Measurements from ENCODE around the gene HAPLN3. TPM values are rescaled to one million over a fixed set of nuclear protein-coding genes. Genes with fewer than 3 reads are reported as not detected.

HAPLN3 gene
- total RNA-seq, 1 donor from 2014 or later = 15.9 TPM

DNA sequence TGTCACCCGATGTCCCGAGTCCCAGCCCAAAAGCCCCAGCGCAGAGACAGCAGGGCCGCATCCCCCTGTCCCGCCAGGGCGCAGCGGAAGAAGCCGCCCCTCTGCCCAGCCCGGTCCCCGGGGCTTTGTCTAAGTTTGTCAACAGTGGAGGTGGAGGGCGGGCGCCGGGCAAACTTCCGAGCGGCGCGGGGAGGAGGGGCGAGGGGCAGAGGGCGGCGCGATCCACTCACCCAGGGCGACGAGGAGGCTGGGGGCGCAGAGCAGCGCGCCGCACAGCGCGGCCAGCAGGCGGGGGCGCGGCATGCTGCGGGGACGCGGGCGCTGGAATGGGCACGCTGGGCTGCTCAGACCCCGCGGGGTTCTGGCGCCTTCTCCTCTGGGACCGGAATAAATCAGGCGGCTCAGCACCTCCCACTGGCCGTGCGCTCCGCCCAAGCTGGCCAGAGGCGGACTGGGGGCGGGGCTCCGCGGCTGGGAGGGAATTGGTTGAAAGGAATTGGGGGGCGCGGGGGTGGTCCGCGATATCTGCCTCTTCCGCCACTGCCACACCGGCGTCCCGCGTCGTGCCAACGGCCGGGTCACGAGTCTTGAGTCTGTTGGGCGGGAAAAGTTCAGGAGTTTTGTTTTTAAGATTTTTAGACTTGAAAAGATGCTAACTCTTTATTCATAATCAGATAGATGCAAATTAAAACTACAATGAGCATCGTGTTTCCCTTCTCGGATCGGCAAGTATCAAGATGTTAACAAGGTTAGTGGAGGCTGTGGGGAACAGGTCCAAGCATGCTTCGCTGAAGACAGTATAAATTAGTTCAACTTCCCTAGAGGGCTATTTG, 17.9 kb upstream of the HAPLN3 start, which contains the start of gene MFGE8:
Gene MFGE8, minus strand, starts transcription at position 363 of the 833 bp plus-strand sequence. Its CDS starts 60 bp downstream, at position 303.
- DNase-seq (ENCODE audit: low spot score) = peak; percentile 89
- peak; percentile 77 for ATAC-seq
- intact Hi-C loops (cut with DNase I) = no loop called here

DNA sequence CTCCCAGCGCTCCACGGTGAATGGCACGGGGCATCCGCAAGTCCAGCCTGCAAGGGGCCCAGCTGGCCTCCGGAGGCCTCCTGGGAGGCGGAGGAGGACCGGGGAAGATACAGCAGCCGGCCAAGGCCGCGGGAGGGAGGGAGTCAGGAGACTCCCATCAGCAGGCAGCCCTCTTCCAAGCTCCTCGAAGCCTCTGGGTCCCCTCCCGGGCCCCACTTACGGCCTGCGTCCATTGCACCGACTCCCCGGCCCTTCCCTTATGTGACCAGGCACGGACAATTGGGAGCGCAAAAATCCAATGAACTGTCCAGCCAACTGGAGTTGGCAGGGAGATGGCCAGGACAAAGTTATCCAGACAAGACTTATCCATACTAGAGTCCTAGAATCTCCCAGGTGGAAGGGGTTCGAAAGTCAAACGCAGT, 17.2 kb upstream of the HAPLN3 start:
- intact Hi-C loops (cut with DNase I) = no loop called here
- ATAC-seq = peak; percentile 50
- DNase-seq (ENCODE audit: low spot score) = no peak

DNA sequence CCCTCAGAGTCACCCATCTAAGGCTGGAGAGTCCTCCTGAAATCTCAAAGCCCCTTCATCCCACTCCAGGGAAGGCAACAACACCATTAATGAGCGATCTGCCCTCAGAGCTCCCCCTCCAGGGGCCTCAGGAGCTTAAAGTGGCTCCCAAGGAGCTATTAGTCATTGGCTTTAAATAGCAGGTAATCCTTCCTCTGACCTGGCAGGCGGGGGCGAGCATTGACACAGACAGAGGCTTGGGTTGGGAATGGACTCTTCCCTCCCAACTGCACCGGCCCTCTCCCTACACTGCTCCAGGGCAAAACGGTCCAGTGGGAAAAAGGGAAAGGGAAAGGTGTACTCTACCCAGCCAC, 16.4 kb upstream of the HAPLN3 start:
- intact Hi-C loops (cut with DNase I) = no loop called here
- peak; percentile 55 for DNase-seq (ENCODE audit: low spot score)
- no peak for ATAC-seq

DNA sequence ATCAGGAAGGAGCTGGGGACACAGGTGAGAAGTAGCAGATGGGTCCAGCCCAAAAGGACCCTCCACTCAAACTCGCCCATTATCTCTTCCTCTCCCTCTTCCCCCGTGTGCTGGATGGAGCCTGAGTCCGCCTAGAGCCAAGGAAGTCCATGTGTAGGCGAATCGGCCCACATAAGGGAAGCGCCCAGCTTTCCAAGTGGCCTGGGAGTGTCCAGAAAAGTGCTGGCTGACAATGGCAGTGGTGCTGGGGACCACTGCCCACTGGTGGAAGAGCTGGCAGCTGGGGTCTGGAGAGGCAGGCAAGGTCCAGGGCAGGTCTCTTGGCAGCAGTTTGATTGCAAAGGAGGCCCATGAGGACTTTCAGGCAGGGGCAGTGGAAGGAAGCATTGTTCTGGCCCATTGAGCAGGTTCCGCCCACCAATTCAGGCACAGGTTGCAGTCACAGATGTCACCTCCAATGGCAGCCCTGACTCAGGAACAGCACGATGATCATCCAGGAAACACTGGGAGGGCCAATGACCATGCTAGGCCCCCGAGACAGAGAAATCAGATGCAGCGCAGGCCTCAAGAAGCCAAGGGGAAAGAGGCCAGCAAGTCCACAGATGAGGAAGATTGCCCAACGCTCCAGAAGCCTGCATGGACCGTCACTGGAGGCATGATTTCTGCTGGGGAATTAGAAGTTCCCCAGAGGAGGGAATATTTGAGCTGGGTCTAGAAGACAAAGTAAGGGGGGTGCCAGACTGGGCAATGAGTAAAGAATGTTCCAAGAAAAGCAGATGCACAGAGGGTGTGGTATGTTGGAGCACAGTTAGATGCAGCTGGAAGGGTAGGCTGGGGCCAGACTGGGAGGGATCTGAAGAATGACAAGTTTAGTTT, 14.8 kb upstream of the HAPLN3 start:
- intact Hi-C loops (cut with DNase I) = no loop called here
- no peak for ATAC-seq
- no peak for DNase-seq (ENCODE audit: low spot score)

DNA sequence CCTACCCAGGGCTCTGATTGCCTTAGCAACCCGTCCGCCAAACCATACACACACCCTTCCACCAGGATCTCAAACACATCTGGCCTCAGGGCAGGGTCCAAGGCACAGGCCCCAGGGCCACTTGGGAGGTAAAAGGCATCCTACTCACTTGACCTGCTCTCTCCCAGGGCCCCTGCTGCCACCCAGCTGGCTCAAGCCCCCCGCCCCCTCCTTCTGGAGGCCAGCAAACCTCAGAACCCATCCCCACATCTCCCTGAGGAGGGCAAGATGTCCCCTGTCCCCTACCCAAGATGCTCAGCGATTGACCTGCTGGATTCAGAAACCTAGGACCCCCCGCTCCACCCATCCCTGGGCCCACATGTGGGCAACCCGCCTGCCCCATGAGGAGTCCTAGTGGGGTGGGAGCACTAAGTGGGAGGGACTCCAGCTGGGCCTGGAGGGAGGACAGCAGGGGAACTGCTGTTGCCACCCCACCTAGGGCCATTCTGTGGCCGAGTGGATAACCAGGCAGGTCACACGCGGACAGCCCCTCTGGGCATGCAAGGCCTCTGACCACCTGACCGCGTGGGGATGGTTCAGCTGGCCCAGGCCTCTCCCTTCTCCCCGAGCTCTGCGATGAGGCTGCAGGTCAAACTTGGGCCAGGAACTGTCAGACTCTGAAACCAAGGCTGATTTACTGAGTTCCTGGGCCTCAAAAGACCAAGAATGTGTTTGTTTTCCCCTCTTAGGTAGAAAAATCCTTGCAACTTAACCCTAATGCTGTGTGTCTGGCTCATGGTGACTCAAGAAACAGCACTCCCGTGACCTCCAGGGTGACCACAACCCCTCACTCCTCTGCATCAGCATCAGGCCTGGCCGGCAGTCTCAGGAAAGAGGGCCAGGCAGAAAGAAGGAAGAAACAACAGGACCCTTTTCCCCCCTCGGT, 13.6 kb upstream of the HAPLN3 start:
- ATAC-seq = peak; percentile 13
- intact Hi-C loops (cut with DNase I) = no loop called here

DNA sequence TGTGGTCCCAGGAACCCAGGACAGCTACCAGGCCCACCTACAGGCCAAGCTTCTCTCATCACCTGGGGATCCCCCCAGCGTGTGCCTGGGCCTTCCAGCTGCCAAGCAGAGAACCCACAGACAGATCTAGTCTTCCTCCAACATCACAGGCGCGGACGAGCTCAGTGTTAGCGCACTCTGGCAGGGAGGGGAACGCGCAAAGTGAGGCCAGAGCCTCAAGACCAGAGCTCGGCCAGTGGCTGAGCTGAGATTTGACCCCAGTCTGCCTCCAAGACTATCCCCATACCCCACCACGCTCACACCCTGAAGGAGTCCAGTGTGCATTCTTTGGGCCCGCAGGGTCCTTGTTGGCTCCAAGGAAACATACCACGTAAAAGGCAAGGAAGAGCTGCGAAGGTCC, 12.8 kb upstream of the HAPLN3 start:
- no peak for DNase-seq (ENCODE audit: low spot score)
- no peak for ATAC-seq
- intact Hi-C loops (cut with DNase I) = no loop called here

More for the DNA sequence above, 13.6 kb upstream of the HAPLN3 start:
- no peak for DNase-seq (ENCODE audit: low spot score)

DNA sequence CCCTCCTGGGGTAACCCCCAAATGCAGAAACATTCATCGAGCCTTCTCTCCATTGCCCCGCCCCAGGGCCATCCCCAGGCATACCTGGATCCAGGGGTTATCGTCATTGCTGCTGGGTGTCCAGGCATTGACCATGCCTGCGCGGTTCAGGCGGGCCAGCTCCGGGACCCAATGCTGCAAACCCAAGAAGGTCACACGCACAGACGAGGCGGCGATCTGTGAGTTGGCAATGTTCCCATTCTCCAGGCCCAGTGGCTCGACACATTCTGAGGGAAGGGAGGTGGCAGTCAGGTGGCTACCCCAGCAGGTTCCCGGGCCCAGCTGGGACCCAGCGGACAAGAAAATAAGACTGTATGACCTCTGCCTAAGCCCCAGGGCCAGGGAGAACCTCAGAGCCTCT, 11.8 kb upstream of the HAPLN3 start:
- intact Hi-C loops (cut with DNase I) = no loop called here
- DNase-seq (ENCODE audit: low spot score) (no peak), ATAC-seq (no peak)

DNA sequence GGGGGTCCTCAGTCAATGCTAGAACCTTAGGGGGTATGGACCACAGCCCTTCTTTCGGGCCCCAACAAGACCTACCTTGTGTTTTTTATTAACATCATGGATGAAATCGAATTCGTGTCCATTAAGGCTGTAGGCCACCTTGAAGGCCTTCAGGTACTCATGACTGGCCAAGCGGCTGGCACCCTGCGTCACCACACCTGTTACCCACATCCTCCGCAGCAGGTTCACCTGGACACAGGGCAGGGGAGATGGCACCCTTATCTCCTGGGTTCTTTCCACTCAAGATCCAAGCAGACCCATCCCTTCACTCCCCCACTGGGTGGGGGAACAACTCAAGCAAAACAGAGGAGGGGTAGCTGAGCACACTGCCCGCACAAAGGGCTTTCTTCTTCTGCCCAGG, 11.2 kb upstream of the HAPLN3 start:
- ATAC-seq (no peak), DNase-seq (ENCODE audit: low spot score) (no peak)
- intact Hi-C loops (cut with DNase I) = no loop called here

DNA sequence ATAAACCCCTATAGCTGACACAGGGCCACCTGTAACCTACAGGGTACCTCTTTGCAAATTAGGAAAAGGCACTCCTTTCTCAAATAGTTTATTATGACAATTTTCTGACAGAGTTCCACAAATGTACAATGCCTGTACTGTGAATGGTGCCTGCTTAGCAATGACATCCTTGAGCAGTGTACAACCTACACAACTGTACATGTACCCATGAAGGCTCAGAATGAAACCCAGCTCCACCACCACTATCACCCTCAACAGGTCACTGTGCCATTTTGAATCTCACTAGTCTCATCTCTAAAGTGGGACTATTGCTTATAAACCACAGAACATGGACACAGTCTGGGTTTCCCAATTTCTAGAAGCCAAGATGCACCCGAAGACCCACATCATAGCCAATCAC, 10.8 kb upstream of the HAPLN3 start:
- intact Hi-C loops (cut with DNase I) = no loop called here
- DNase-seq (ENCODE audit: low spot score) = no peak
- no peak for ATAC-seq

DNA sequence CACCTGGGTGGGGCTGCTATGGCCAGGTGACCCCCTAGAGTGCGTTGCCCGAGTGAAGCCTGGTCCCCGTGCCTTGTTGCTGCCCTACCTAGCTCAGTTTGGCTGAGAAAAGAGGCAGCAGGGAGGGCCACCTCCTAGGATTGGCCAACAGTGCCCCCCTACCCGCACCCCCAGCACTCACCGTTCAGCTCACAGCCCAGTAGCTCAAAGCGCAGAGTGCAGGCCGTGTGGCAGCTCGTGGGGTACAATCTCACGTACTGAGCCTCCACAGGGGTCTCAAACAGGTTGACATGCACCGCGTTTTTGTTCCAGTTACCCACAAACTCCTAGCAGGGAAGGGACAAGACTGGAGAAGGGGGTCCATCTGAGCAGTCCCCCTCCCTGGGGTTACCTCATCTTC, 10.2 kb upstream of the HAPLN3 start:
- no peak for DNase-seq (ENCODE audit: low spot score)
- intact Hi-C loops (cut with DNase I) = no loop called here
- ATAC-seq = no peak

DNA sequence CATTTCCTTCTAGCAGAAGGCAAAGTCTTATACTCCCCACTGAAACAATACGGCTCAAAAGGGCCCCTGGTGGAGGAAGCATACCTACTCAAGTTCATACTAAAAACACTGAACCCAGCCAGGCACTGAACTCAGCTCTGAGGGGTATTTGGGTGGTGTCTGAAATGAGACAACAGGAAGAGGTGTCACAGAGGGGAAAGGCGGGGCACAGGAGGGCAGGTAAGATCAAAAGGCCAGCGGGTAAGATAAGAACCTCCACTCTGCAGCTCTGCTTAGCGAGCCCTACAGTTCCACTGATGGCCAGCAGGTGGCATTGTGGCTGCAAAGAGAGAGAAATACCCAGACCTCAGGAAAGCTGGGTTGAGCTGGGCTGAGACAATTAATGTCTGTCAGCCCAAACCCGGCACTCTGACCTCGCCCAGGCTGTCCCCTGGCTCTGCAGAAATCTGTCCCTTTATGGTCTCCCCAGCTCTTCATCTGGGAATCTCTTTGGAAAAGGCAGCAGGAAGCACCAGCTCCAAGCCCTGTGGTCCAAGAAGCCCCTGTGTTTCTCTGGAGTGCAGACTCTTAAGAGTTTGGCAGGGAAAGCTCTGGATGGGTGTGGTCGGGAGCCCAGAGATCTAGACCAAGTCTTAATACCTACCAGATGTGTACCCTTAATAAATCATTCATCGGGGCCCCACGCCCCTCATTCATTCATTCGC, 9.4 kb upstream of the HAPLN3 start:
- ATAC-seq = peak; percentile 83
- intact Hi-C loops (cut with DNase I) = loop anchor here (5.0 kb wide), 1 partner anchor 98 kb away; no protein-coding TSS in a partner anchor
- peak; percentile 94 for DNase-seq (ENCODE audit: low spot score)

DNA sequence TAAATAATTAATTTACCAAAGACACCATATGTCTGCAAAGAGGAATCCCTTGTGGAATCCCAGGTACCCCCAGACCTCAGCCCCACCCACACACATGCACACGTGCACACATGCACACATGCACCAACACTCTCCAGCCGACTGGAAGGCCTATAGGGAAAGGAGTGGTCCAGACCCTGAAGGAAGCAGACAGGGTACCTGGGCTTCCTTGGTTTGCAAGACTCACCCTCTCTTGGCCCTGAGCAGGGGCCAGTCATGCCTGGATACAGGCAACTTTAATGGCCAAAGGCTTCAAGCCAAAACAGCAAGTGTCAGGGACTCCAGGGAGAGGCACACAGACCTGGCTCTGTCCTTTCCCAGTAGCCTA, 8.9 kb upstream of the HAPLN3 start:
- no peak for DNase-seq (ENCODE audit: low spot score)
- intact Hi-C loops (cut with DNase I) = loop anchor here (5.0 kb wide), 1 partner anchor 98 kb away; no protein-coding TSS in a partner anchor

DNA sequence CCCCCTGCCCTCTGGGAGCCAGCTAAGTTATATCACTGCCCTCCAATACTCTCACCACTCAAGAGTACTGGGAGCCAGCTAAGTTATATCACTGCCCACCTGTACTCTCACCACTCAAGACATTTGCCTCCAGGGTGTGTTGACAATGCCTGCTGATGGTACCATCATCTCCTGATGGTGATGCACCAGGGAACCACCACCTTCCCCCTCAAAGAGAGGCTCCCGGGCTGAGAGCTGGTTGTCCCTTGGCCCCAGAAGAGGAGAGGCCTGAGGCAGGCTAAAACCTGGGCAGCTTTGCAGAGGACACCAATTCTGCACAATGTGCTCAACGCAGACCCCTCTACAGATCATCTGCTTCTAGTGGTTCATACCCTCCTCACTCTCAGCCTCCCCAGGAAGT, 7.5 kb upstream of the HAPLN3 start:
- no peak for DNase-seq (ENCODE audit: low spot score)
- intact Hi-C loops (cut with DNase I) = loop anchor here (5.0 kb wide), 1 partner anchor 99 kb away; no protein-coding TSS in a partner anchor
- ATAC-seq = no peak

More for the DNA sequence above, 8.9 kb upstream of the HAPLN3 start:
- no peak for ATAC-seq

DNA sequence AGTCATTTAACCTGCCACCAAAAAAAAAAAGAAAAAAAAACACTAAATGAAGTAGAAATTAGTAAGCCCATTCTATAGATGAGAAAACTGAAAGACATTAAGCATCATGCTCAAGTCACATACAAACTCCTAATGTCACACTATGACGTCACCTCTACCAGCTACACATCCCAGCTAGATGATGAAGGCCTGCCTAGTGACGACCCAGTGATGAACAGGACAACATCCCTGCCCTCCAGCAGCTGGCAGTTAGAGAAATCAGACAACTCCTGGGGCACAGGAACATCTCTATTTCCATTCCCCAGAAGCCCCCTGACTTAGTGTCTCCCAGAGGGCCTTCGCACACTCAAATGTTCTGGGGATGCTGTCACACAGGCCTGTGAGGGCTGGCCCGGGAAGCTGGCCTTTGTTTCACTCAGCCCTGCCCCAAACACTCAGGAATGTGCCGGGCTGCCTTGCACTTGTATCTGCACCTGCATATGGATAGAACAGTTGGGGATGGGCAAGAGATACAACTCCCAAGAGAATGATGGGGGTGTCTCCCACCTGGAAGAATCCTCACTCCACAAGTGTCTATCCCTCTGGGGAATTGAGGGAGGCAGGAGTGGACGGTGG, 7.0 kb upstream of the HAPLN3 start:
- DNase-seq (ENCODE audit: low spot score) (no peak), ATAC-seq (no peak)
- intact Hi-C loops (cut with DNase I) = loop anchor here (5.0 kb wide), 1 partner anchor 100 kb away; no protein-coding TSS in a partner anchor

DNA sequence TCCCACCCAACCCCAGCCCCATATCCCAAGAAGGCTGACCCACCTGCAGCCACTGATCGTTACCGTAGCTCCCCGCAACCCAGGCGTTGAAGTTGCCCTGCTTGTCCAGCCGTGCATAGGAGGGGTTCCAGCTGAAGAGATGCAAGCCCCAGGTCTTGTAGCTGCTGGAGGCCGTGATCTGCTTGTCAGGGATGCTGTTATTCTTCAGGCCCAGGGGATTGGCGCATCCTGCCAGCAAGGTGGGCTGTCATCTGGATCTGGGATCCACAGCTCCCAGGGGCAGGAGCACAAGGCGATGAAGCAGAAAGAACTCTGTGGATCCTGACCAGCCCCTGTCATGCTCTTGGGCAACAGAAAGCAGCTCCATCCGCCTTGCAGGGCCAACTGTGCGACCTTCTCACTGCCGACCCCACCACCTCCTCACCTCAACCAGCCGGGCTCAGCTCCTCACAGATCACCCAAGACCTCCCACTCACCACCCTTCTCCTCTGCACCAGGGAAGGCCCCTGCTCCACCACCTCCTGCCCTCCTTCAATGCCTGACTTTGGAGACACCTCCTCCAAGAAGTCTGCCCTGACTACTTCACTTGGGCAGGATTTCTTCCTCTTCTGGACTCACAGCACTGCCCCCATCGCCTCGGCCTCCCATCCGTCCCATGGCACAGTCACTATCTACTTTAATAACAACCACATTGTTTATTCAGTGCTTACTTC, 6.3 kb upstream of the HAPLN3 start:
- ATAC-seq (no peak), DNase-seq (ENCODE audit: low spot score) (no peak)
- intact Hi-C loops (cut with DNase I) = loop anchor here (5.0 kb wide), 1 partner anchor 101 kb away; no protein-coding TSS in a partner anchor

DNA sequence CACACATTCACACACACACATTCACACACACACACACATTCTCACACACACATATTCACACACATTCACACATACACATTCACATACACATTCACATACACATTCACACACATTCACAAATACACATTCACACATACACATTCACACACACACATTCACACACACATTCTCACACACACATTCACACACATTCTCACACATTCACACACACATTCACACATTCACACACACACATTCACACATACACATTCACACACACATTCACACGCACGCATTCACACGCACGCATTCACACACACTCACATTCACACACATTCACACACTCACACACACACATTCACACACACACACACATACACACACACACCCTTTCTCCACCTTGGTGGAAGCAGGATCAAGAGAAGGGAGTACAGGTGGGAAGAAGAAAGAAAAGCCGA, 5.7 kb upstream of the HAPLN3 start:
- intact Hi-C loops (cut with DNase I) = loop anchor here (5.0 kb wide), 1 partner anchor 101 kb away; no protein-coding TSS in a partner anchor
- ATAC-seq (no peak), DNase-seq (ENCODE audit: low spot score) (no peak)
